H9 (cell line): ENCODE measurements around the gene OPN5. TPM values are rescaled to one million over a fixed set of nuclear protein-coding genes. Genes with fewer than 3 reads are reported as not detected.

ENCODE experiments used
- DNase-seq: peaks from one replicate; pipeline ENCODE4 v3.0.0-alpha.2; 2017
- H2AFZ ChIP-seq: one replicate; pipeline ENCODE4 v1.6.1; 2013; ENCODE audit warnings: mild to moderate bottlenecking, low read length, control low read depth, moderate library complexity
- H2AK5ac ChIP-seq: 2 replicates; pipeline ENCODE4 v1.6.1; 2013; ENCODE audit warnings: low read length, control low read depth, mixed read lengths; ENCODE audit not compliant: insufficient read length
- H2BK120ac ChIP-seq: one replicate; pipeline ENCODE4 v1.6.1; 2013; ENCODE audit warnings: low read depth, mild to moderate bottlenecking, low read length, control low read depth, inconsistent platforms; ENCODE audit not compliant: poor library complexity, severe bottlenecking
- H2BK12ac ChIP-seq: 2 replicates; pipeline ENCODE4 v1.6.1; 2013; ENCODE audit warnings: low read length, control low read depth, mixed read lengths, low read depth; ENCODE audit not compliant: insufficient read length
- H2BK15ac ChIP-seq: 2 replicates; pipeline ENCODE4 v1.6.1; 2013; ENCODE audit warnings: low read depth, low read length, control low read depth
- H2BK20ac ChIP-seq: one replicate; pipeline ENCODE4 v1.6.1; 2013; ENCODE audit warnings: low read depth, mild to moderate bottlenecking, low read length, control low read depth, inconsistent platforms; ENCODE audit not compliant: poor library complexity, severe bottlenecking
- H2BK5ac ChIP-seq: 2 replicates; pipeline ENCODE4 v1.6.1; 2013; ENCODE audit warnings: low read length, control low read depth, mixed read lengths; ENCODE audit not compliant: insufficient read length
- H3K14ac ChIP-seq: 2 replicates; pipeline ENCODE4 v1.6.1; 2013; ENCODE audit warnings: low read length, control low read depth; ENCODE audit not compliant: insufficient read depth
- H3K18ac ChIP-seq: 2 replicates; pipeline ENCODE4 v1.6.1; 2013; ENCODE audit warnings: low read depth, mild to moderate bottlenecking, mixed read lengths, low read length, control low read depth; ENCODE audit not compliant: insufficient read length
- H3K23ac ChIP-seq: 2 replicates; pipeline ENCODE4 v1.6.1; 2013; ENCODE audit warnings: low read length, control low read depth, mixed read lengths, low read depth; ENCODE audit not compliant: insufficient read length
- H3K23me2 ChIP-seq: 2 replicates; pipeline ENCODE4 v1.6.1; 2013; ENCODE audit warnings: low read depth, mild to moderate bottlenecking, mixed read lengths, low read length, control low read depth; ENCODE audit not compliant: insufficient read length, poor library complexity, severe bottlenecking
- H3K27ac ChIP-seq: 2 replicates; pipeline ENCODE4 v1.5.1; 2013; ENCODE audit warnings: low read length, control low read depth, mixed read lengths, low read depth; ENCODE audit not compliant: insufficient read length
- H3K27me3 ChIP-seq: 2 replicates; pipeline ENCODE4 v1.6.1; 2013; ENCODE audit warnings: low read length, control low read depth, inconsistent platforms; ENCODE audit not compliant: insufficient read depth
- H3K4ac ChIP-seq: 2 replicates; pipeline ENCODE4 v1.6.1; 2013; ENCODE audit warnings: low read depth, mild to moderate bottlenecking, control low read depth, inconsistent platforms, low read length, moderate library complexity
- H3K4me1 ChIP-seq: 2 replicates; pipeline ENCODE4 v1.6.1; 2013; ENCODE audit warnings: low read length, control low read depth, inconsistent platforms; ENCODE audit not compliant: insufficient read depth
- H3K4me2 ChIP-seq: 2 replicates; pipeline ENCODE4 v1.6.1; 2013; ENCODE audit warnings: low read length, control low read depth, mixed read lengths; ENCODE audit not compliant: insufficient read length, insufficient read depth
- H3K56ac ChIP-seq: 2 replicates; pipeline ENCODE4 v1.6.1; 2013; ENCODE audit warnings: low read depth, mild to moderate bottlenecking, mixed read lengths, low read length, control low read depth; ENCODE audit not compliant: insufficient read length
- H3K79me1 ChIP-seq: 2 replicates; pipeline ENCODE4 v1.6.1; 2013; ENCODE audit warnings: low read depth, mild to moderate bottlenecking, moderate library complexity, low read length, control low read depth, inconsistent platforms; ENCODE audit not compliant: insufficient read depth, poor library complexity, severe bottlenecking
- H3K79me2 ChIP-seq: 2 replicates; pipeline ENCODE4 v1.6.1; 2013; ENCODE audit warnings: low read length, control low read depth, inconsistent platforms; ENCODE audit not compliant: insufficient read depth
- H3K9ac ChIP-seq: 2 replicates; pipeline ENCODE4 v1.6.1; 2013; ENCODE audit warnings: low read length, control low read depth, mixed read lengths; ENCODE audit not compliant: insufficient read length; ENCODE audit errors: extremely low read depth
- H3K9me3 ChIP-seq: one replicate; pipeline ENCODE4 v1.6.1; 2013; ENCODE audit warnings: low read depth, low read length, inconsistent platforms; ENCODE audit not compliant: control insufficient read depth
- H3T11ph ChIP-seq: one replicate; pipeline ENCODE4 v1.6.1; 2013; ENCODE audit warnings: mild to moderate bottlenecking, low read length, control low read depth, inconsistent platforms
- H4K20me1 ChIP-seq: one replicate; pipeline ENCODE4 v1.6.1; 2013; ENCODE audit not compliant: control insufficient read depth, insufficient read length, insufficient read depth
- H4K5ac ChIP-seq: 2 replicates; pipeline ENCODE4 v1.6.1; 2013; ENCODE audit warnings: low read depth, mild to moderate bottlenecking, mixed read lengths, low read length, control low read depth; ENCODE audit not compliant: insufficient read length
- H4K8ac ChIP-seq: replicated peaks from 2 replicates; pipeline ENCODE4 v1.6.1; 2013; ENCODE audit warnings: low read length, control low read depth, mixed read lengths, low read depth; ENCODE audit not compliant: insufficient read length
- H4K91ac ChIP-seq: 2 replicates; pipeline ENCODE4 v1.6.1; 2013; ENCODE audit warnings: low read depth, mild to moderate bottlenecking, moderate library complexity, mixed read lengths, low read length, control low read depth; ENCODE audit not compliant: insufficient read length
- H3K27ac Mint-ChIP-seq, 3 experiments: 2 replicates in 2 of 3; 3 replicates in 1 of 3; pipeline ENCODE4 v1.8.0; 2020 to 2021; ENCODE audit warnings: mixed read lengths in 3 of 3, mild to moderate bottlenecking in 1 of 3, moderate library complexity in 1 of 3
- H3K27me3 Mint-ChIP-seq: 2 replicates; pipeline ENCODE4 v1.8.0; 2021; ENCODE audit warnings: low read depth, mild to moderate bottlenecking, moderate library complexity, mixed read lengths
- H3K36me3 Mint-ChIP-seq, 3 experiments: 2 replicates in 2 of 3; 3 replicates in 1 of 3; pipeline ENCODE4 v1.8.0; 2020 to 2021; ENCODE audit warnings: low read depth in 3 of 3, mixed read lengths in 3 of 3; ENCODE audit not compliant: insufficient read depth in 1 of 3
- H3K4me1 Mint-ChIP-seq, 2 experiments: 2 replicates each; pipeline ENCODE4 v1.8.0; 2020; ENCODE audit warnings: mixed read lengths in 2 of 2
- H3K4me3 Mint-ChIP-seq, 2 experiments: 2 replicates in 1 of 2; 3 replicates in 1 of 2; pipeline ENCODE4 v1.8.0; 2020 to 2021; ENCODE audit warnings: mild to moderate bottlenecking in 2 of 2, mixed read lengths in 2 of 2, moderate library complexity in 1 of 2
- H3K9me3 Mint-ChIP-seq, 2 experiments: 2 replicates in 1 of 2; 3 replicates in 1 of 2; pipeline ENCODE4 v1.8.0; 2020; ENCODE audit warnings: mild to moderate bottlenecking in 2 of 2, mixed read lengths in 2 of 2, moderate library complexity in 1 of 2
- WGBS: extraction: QIAGEN DNeasy Blood & Tissue Kit; methylation state at CpG from one replicate; pipeline ENCODE4 v1.1.7; 2013; ENCODE audit warnings: missing lambda C conversion rate, low lambda C conversion rate, mixed read lengths; ENCODE audit not compliant: insufficient read length; ENCODE audit errors: extremely low coverage; 5-methylcytosine and 5-hydroxymethylcytosine counted together
- total RNA-seq: library from RNA; stranded (reverse); gene quantifications from 2 replicates; pipeline ENCODE4 v1.2.1, GENCODE V29; 2021
- TF ChIP-seq, protein P1 (sequence below): fragments of 200-600 bp; sonication (generic); conservative IDR thresholded peaks from 3 replicates; pipeline ENCODE4 v1.8.0; 2021; ENCODE audit warnings: antibody characterized with exemption, mild to moderate bottlenecking

Gene OPN5
- total RNA-seq, 1 experiment from 2014 or later, result not detected

GRCh38 chr6:47736083-47736700, 45.6 kb upstream of the OPN5 start:
- no peak overlapping the region for H3K4me3 Mint-ChIP-seq
- H2AFZ ChIP-seq, result no peak overlapping the region
- peaks cover 37 to 43% of the 10 kb centered on the region in 2 experiments for H3K4me1 Mint-ChIP-seq
- no peak overlapping the region for H4K91ac ChIP-seq
- H4K20me1 ChIP-seq, result no peaks in the 10 kb centered on the region
- no peak for DNase-seq
- H3K23me2 ChIP-seq, result no peaks in the 10 kb centered on the region
- no peak overlapping the region for H3K9ac ChIP-seq
- H3K4me1 ChIP-seq, result peaks cover 7% of the 10 kb centered on the region
- H4K5ac ChIP-seq, result no peak overlapping the region
- H3K79me2 ChIP-seq, result no peaks in the 10 kb centered on the region
- H3K27me3 ChIP-seq, result no peaks in the 10 kb centered on the region
- H4K8ac ChIP-seq, result no peak overlapping the region
- no peak overlapping the region for H2BK12ac ChIP-seq
- no peaks in the 10 kb centered on the region for H3K27me3 Mint-ChIP-seq
- no peaks in the 10 kb centered on the region for H3K79me1 ChIP-seq
- no peak overlapping the region for H3K27ac ChIP-seq
- no peak overlapping the region for H3K14ac ChIP-seq
- peak overlapping the region in 1 of 3 experiments; percentile 24; a peak in 1 of 7 replicates for H3K27ac Mint-ChIP-seq
- no peaks in the 10 kb centered on the region for H3K36me3 Mint-ChIP-seq
- no peak overlapping the region for H3K4ac ChIP-seq
- WGBS, result no CpG with 5 or more reads among the region's 7 CpGs
- H2AK5ac ChIP-seq, result no peak overlapping the region
- no peak overlapping the region for H2BK20ac ChIP-seq
- H2BK120ac ChIP-seq, result no peak overlapping the region
- H3T11ph ChIP-seq, result no peak overlapping the region
- no peak overlapping the region for H3K18ac ChIP-seq
- no peaks in the 10 kb centered on the region for H3K9me3 Mint-ChIP-seq
- no peaks in the 10 kb centered on the region for H3K9me3 ChIP-seq
- TF ChIP-seq, protein P1, sequence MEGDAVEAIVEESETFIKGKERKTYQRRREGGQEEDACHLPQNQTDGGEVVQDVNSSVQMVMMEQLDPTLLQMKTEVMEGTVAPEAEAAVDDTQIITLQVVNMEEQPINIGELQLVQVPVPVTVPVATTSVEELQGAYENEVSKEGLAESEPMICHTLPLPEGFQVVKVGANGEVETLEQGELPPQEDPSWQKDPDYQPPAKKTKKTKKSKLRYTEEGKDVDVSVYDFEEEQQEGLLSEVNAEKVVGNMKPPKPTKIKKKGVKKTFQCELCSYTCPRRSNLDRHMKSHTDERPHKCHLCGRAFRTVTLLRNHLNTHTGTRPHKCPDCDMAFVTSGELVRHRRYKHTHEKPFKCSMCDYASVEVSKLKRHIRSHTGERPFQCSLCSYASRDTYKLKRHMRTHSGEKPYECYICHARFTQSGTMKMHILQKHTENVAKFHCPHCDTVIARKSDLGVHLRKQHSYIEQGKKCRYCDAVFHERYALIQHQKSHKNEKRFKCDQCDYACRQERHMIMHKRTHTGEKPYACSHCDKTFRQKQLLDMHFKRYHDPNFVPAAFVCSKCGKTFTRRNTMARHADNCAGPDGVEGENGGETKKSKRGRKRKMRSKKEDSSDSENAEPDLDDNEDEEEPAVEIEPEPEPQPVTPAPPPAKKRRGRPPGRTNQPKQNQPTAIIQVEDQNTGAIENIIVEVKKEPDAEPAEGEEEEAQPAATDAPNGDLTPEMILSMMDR, result no peak
- no peak overlapping the region for H2BK5ac ChIP-seq
- no peak overlapping the region for H2BK15ac ChIP-seq
- H3K23ac ChIP-seq, result no peak overlapping the region
- H3K4me2 ChIP-seq, result no peak overlapping the region
- no peak overlapping the region for H3K56ac ChIP-seq
